Pons (tissue), 1 donor: ENCODE data around the gene LASP1.

ENCODE experiments used
- DNase-seq: peaks from one replicate; pipeline ENCODE4 v3.0.0-alpha.2; 2016; ENCODE audit warnings: low spot score

Gene LASP1

DNA sequence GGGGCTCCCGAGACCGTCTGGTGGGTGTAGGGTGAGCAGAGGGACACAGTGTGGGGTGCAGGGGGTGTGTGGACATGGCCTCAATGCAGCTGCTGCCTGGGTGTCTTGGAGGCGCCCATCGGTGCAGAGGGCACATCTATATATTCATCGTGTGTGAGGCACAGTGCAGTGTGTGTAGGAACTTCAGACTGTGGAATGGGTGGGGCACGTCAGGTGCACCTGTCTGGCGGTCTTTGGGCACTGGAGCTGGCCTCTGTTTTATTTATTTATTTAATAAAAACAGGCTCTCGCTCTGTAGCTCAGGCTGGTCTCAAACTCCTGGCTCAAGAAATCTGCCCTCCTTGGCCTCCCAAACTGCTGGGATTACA lies 16.8 kb downstream of the LASP1 start:
- DNase-seq = no peak

DNA sequence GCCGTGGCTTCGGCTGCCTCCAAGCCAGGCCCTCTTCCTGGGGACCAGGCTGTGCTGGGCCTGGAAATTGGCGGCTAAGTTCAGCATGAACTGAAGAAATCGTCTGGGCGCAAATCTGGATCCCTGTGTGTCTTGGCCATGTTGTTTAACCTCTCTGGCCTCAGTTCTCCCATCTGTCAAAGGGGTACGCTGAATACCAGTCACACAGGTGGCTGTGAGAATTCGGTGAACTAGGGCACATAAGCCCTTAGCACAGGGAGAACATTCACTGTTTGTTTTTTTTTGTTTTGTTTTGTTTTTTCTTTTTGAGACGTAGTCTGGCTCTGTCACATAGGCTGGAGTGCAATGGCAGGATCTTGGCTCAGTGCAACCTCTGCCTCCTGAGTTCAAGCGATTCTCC lies 19.0 kb downstream of the LASP1 start:
- DNase-seq = no peak

DNA sequence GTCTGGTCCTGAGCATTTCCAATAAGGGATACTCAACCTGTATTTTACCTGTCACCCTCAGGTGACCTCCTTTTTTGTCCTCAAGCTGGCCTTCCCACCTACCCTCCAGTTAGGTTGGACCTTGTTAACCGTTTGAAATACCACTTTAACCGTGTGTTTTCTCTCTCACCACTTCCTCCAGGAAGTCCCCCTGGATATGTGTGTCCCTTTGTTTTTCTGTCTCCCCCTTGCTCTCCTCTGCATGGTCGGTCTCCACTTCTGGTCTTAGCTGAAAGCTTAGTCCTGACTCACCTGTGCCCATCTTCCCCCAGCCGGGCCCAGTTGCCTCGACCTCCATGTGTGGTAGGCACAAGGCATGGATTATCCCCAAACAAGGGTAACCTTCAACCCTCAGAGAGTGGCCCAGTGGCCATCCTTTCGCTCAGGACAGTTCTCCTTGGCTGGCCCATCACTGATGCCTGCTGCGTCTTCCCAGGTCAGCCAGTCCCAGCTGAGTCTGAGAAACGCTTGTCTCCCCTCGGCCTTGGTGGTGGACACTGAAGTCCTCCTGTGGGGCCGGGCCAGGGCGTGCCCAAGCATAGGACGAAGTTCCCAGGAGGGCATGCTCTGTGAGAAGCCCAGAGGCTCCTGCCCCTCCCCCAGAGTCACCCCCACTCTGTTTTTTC lies 20.0 kb downstream of the LASP1 start:
- DNase-seq = no peak

DNA sequence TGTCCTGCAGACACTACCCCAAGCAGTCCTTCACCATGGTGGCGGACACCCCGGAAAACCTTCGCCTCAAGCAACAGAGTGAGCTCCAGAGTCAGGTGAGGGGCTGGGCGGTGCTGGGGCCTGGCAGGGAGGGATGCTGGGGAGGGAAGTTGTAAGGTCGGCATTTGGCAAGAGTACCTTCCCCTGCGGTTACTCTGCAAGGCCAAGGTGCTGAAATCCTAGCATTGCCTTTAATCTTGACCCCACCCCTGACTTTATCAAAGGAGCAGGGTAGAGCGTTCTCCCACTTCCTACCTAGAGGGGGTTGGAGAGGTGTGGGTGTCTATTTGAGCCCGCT lies 20.5 kb downstream of the LASP1 start:
- DNase-seq = no peak

DNA sequence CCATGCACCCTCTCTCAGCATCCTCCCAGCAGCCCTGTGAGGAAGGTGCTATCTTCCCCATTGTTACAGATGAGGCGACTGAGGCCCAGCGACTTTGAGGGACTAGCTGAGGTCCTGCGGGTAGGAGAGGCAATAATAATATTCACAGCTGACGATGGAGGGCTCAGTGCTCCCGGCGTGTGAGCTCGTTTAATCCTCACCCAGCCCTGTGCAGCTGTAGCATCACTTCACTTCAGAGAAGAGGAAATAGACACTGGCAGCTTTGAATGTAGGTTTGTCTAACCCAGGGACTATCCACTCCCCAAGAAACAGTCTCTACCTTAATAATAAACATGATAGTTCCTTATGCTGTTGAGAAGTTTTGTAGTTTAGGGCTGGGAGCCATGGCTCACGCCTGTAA lies 21.6 kb downstream of the LASP1 start:
- DNase-seq = no peak

DNA sequence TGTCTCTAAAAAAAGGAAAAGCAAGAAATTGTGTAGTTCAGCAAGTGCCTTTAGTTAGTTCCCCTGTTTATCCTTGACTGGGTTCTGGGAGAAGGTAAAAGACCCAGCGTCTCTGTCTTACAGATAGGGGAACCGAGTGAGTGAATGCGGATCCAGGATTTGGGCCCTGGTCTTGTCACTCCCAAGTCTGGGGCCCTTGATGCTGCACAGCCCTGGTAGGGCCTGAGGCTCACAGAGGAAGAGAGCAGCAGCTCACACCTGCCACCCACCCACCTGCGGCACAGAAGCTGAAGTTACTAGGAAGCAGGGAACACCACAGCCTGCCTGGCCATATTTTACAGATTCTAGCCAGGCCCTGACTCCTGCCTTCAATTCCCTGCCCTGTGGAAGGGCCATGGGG lies 22.2 kb downstream of the LASP1 start:
- DNase-seq = no peak

DNA sequence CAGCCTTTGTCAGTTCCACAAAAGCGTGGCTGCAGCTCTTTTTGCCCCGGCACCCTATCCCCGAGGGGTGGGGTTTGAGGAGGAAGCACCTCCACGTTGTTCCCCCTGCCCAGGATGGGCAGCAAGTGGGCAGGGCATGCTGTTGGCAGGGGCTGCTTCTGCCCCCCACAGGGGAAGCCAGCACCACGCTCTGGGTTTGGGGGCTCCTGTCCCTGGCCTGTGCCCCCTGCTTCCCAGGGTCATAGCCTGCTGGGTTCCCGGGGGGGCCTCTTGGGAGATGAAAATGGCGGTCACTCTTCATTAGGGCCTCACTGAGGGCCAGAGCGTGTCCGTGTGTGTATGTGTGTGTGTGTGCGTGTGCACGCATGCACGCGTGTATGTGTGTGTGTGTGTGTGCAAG lies 22.8 kb downstream of the LASP1 start:
- no peak for DNase-seq

DNA sequence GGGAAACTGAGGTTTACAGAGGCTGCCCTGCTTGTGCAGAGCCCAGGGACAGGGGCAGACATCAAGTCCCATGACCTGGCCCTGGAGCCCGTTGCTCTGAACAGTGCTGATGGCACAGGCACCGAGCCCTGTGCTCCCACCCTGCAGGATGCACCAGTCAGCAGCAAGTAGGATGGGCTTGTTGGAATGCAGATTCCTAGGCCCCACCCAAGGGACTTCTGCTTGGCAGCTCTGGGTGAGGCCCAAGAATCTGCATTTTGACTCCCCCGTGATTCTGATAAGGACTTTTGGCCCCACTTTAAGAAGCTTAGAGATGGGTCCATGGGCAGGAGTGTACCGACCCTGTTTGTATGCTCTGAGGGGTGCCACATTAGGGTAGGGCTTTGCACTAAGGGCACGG lies 23.3 kb downstream of the LASP1 start:
- DNase-seq = no peak

DNA sequence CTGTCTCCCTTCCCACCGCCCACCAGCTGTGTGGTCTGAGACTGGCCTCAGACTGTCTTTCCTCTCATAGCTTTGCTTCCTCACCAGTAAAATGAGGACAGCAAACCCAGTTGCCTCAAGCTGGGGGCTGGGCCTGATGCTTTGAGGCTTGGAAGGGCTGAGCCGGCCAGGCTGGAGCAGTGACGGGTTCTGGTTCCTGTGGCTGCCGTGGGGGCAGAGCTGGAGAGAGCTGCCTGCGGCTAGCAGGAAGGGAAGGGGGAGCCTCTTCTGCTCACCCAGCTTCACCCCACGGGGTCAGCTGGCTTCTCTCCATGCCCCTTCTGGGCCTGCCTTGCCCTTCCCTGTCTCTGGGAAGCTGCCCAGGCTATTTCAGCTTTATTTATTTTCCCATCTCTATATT lies 23.7 kb downstream of the LASP1 start:
- DNase-seq = peak; percentile 62

DNA sequence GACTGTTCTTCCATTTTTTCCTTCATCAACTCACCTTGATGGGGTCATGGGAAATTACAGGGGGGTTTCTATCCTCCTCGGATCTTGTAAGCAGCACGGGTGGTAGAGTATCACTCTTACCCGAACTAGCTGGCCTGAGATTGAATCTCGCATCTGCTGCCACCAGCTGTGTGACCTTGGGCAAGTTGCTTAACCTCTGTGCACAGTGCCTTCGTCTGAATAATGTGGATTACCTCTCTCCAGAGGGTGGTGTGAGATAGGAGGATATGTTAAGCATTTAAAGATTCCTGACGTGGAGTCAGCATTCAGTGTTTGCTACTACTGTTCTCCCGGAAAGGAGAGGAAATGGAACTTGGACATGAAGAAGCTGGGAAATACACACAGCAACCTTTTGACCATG lies 24.4 kb downstream of the LASP1 start:
- DNase-seq = no peak

DNA sequence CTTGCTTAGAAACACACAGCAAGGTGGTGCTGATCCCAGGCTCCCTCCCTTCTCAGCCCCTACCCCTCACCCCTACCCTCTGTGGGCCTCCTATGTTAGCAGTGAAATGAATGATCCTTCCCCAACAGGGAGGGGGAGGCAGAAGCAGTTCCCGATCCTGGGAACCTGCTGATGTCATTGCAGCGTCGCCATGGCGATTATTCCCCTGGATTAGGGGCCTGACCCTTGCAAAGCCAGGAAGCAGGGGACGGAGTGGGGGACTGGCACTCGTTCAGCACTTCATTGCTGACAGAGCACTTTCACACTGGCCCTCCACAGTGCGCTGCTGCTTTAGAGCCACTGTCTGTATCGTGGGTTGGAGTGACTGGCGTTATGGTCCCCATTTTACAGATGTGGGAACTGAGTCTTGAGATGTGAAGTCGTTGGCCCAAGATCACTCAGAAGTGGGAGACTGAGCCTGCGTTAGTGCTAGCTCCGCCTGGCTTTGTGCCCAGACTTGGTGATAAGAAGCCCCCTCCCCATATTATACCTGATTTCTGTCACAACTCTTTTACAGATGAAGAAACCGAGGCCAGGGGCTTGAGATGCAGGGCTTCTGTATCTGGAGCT lies 26.6 kb downstream of the LASP1 start:
- DNase-seq = no peak

DNA sequence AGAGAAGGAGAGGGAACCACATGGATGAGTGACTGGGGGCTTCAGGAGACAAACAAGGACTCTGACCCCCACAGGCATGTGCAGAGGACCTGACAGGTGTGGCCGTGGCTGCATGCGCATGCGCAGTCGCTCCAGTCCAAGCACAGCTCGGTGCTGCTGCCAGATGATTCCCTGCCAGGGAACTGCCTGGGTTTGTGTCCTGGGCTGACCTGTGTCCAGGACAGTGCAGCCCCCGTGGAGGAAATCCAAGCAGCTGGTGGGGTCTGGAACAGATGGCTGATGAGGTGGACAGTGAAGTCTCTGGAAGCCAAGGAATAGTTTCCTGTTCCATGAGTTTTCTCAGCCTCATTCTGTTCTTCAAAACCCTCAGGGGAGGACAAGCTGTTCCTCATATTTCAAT lies 27.3 kb downstream of the LASP1 start:
- DNase-seq = peak; percentile 24

DNA sequence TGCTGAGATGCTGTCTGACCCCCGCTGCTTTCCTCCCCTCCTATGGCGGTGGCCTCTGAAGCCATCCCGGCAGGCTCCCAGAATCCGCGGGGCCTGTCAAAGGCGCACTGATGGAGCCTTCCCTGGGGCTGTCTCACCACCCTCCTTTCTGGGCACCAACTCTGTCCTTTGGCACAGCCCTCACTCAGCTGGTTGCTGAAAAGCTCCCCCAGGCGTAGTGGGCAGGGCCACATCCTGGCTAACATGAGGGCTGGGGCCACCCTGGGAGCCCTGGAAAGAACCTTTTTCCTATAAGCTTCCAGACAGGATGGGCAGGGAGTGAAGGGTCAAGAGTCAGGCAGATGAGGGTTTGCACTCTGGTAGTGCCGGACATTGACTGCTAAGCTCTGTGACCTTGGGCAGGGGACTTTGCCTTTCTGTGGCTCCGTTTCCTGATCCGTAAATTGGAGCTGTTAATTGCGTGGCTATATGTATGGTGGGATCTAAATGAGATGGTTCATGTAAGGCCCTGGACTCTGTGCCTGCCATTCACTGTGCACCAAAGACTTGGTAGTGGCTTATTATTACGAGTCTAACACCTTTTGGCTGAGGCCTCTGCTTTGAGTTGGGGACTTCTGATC lies 27.9 kb downstream of the LASP1 start:
- DNase-seq = peak; percentile 30

DNA sequence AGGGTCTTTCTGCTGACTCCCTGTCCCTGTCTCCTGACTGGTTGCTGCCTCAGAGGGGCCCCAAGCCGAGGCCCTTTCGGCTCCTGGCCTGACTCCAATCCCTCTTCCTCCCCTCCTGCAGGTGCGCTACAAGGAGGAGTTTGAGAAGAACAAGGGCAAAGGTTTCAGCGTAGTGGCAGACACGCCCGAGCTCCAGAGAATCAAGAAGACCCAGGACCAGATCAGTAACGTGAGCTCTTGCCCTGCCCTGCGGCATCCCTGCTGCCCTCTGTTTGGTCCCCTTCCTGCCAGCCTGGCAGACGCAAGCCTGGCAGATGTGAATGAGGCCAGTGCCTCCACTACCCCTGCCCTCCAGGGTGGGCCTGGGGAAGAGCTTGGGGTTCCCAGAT lies 28.4 kb downstream of the LASP1 start:
- DNase-seq = no peak

DNA sequence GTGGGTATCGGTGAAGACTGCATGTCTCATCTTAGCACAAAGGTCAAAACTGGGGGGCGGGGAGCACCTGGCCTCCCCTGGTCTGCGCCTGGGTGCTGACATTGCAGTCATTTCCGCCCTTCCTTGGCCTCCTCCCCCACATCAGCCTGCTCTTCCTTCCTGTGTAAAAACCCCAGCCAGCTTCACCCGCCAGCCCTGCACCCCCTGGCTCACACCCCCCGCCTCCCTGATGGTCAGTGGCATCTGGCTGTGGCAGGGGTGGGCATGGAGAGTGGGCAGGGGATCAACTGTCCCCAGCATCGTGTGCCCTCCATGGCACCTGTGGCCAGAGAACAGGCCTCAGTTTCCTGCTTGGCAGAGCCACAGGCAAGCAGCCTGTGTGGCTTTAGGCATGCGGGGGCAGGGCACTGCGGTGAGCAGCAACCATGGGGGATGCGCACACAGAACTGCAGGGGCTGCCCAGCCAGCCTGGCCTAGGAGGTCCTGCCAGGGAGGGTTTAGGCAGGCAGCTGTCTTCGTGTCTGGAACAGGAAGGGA lies 29.0 kb downstream of the LASP1 start:
- no peak for DNase-seq

DNA sequence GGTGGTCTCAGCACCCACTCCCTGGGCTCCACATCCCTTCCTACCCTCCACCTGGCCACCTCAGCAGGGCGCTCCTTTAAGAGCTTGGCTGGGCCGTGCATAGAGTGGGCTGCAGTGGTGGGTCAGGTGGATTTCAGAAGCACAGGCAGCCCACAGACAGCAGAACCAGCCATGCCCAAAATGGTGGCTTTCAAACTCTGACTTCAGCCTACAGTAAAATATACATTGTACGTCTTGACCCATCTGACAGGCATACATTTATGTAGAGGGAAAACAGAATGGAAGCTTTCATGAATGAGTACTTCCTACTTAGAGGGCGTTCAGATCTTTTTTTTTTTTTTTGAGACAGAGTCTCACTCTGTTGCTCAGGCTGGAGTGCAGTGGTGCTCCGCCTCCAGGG lies 29.6 kb downstream of the LASP1 start:
- DNase-seq = no peak

DNA sequence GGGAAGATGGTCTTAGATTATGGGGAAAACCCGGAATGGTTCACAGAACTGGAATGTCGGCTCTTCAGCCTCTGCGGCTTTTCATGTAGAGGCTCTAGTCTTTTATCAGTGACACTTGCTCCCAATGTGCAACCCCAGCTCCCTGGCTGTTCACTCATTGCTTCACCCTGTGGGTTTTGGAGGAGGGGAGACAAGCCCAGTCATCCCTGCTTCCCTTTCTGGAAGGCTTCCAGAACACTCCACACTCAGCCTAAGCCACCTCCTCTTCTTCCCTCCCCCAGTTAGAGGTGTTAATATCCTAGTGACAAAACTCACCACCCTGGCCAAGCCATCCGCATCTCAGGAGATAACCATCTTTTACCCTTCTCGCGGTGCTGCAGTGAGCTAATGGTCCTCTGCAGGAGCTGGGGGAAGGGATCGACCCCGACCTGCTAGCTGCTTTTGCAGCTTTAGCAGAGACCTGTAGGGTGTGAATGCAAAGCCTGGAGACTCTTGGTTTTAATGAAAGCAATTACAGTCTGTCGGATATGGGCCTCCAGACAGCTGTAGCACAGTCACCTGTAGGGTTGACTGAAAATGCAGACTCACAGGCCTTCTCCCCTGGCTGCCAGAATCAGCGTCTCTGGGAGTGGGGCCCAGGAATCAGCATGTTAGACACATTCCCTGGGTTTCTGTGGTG lies 31.3 kb downstream of the LASP1 start:
- DNase-seq = peak; percentile 22

DNA sequence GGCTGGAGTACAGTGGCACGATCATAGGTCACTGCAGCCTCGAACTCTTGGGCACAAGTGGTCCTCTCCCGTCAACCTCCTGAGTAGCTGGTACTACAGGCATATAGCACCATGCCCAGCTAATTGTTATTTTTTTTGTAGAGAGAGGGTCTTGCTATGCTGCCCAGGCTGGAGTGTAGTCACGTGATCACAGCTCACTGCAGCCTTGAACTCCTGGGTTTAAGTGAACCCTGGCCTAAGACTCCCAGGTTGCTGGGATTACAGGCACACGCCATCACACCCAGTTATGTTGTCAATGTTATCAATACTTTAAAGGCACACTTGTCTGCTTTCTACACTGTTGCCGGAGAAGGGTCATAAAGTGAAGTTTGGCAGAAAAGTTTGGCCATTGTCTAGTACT lies 33.5 kb downstream of the LASP1 start:
- no peak for DNase-seq

DNA sequence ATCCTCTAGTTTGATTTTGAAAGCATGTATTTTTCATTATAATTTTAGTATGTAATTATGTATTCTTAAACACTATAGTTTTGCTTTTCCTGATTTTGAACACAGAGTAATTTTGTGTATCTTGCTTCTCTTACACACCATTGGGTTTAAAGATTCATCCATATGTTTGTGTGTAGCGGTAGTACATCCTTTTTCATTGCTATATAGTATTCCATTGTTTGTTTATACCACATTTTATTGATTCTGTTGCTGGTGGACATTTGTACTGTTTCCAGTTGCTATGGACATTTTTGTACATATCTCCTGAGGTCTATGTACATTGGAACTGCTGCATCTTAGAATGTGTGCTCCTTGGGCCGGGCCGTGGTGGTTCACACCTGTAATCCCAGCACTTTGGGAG lies 35.0 kb downstream of the LASP1 start:
- DNase-seq = no peak

DNA sequence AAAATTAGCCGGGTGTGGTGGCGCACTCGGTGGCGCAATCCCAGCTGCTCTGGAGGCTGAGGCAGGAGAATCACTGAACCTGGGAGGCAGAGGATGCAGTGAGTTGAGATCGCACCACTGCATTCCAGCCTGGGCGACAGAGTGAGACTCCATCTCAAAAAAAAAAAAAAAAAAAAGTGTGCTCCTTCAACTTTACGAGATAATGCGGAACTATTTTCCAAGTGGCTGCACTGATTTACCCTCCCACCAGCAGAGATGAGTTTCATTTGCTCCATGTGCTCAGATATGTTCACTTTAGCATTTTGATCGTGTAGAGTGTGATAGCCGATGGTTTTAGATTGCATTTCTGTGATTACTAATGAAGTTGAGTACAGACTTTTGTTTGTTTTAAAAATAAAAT lies 35.5 kb downstream of the LASP1 start:
- DNase-seq = no peak

DNA sequence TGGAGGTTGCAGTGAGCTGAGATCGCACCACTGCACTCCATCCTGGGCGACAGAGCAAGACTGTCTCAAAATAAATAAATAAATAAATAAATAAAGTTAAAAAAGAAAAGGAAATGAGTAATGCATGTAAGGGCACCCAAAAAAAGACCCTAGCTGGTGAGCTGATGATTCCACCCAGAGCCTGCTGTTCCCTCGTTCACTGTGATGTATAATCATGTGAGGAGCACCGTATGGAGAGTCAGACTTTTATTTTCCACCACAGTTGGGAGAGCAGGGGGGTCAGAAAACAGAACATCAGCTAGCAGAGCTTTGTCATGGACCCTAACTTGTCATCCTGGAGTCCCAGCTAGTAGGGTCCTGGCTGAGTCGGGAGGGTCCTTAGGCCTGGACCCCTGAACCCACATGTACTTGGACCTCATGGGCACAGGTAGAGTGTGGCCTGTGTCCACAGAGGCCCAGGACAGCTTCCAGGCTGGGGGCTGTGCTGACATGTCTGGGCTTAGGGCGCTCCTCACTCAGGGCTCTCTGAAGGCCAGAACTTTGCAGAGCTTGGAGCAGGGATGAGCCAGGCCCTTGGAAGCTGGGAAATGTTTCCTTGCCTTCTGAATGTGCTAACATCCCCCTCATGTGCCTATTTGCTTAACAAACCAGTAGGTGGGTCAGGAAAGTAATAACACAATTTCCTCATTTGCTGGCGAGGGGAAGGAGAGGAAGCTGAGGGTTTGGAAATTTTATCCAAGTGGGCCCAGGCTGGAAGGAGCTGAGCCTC lies 36.8 kb downstream of the LASP1 start:
- DNase-seq = no peak

DNA sequence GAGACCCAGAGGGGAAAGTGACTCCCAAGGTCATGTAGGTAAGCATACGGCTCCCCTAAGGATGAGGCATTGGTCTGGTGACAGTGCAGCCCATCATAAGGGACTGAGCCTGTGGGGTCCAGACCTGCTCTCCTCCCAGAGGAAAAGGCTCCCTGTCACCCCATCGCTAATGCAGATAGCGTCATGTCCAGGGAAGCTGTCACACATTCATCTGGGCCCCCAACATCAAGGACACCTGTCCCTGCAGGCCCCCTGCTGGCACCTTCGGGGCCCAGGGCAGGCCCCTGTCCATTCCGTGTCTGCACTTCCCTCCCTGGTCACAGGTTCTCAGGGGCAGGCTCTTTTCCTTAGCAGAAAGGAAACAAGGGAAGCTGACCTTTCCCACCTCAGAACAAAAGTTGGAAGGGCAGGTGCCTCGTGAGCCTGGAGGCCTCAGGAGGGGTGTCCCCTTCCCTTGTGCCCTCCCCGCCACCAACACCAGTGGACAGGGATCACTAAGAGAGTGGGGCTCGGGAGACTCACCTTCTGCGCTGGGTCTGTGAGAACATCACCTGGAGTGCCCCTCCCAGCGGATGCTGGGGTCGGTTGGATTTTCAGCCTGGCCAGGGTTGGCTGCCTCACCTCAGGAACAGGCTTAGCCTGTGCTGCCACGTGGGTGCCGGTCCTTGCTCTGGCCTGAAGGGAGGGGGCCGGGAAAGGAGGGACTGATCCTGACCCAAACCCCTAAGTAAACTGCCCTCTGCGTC lies 38.2 kb downstream of the LASP1 start:
- DNase-seq = no peak
